ENCODE data around the gene RNF26.

GRCh38 chr11:119335655-119336543, 1.6 kb downstream of the RNF26 start:
- TF ChIP-seq CTCF (conservative IDR thresholded peaks at IDR 0.05) (no peak), ZFX (IDR thresholded peaks at IDR 0.05) (no peak)
